ENCODE data around the gene TRIP4.

TRIP4 gene

GRCh38 chr15:64443016-64443415, 55.4 kb downstream of the TRIP4 start:
- no peak for TF ChIP-seq ZBTB7A (IDR thresholded peaks at IDR 0.05; ENCODE audit: low read depth)
- no peak for TF ChIP-seq EP300 (IDR thresholded peaks at IDR 0.05; ENCODE audit: borderline replicate concordance)
- TF ChIP-seq NFIC (IDR thresholded peaks at IDR 0.05) = no peak

GRCh38 chr15:64443747-64444621, 56.3 kb downstream of the TRIP4 start:
- TF ChIP-seq EGR1 (IDR thresholded peaks at IDR 0.05) = no peak
- TF ChIP-seq TCF12 (IDR thresholded peaks at IDR 0.05; ENCODE audit: low read depth) = no peak
- TF ChIP-seq NFIC (IDR thresholded peaks at IDR 0.05) = peak; percentile 59
- peak; percentile 44 for TF ChIP-seq TEAD4 (IDR thresholded peaks at IDR 0.05)

GRCh38 chr15:64444836-64445235, 57.2 kb downstream of the TRIP4 start:
- TF ChIP-seq CEBPB (IDR thresholded peaks at IDR 0.05) (no peak), NFIC (IDR thresholded peaks at IDR 0.05) (no peak), EGR1 (IDR thresholded peaks at IDR 0.05) (no peak), FOXM1 (IDR thresholded peaks at IDR 0.05; ENCODE audit: borderline replicate concordance, low read depth) (no peak), RAD21 (IDR thresholded peaks at IDR 0.05; ENCODE audit: low read depth) (no peak), CREB1 (IDR thresholded peaks at IDR 0.05; ENCODE audit: low read depth) (no peak), TCF12 (IDR thresholded peaks at IDR 0.05; ENCODE audit: low read depth) (no peak)

GRCh38 chr15:64447536-64448315, 60.1 kb downstream of the TRIP4 start:
- TF ChIP-seq FOXM1 (IDR thresholded peaks at IDR 0.05; ENCODE audit: borderline replicate concordance, low read depth) (no peak), NFIC (IDR thresholded peaks at IDR 0.05) (no peak), EGR1 (IDR thresholded peaks at IDR 0.05) (no peak), CREB1 (IDR thresholded peaks at IDR 0.05; ENCODE audit: low read depth) (no peak), REST (IDR thresholded peaks at IDR 0.05; ENCODE audit: low read depth) (no peak)

- TF ChIP-seq MAX (IDR thresholded peaks at IDR 0.05) (no peak), EP300 (IDR thresholded peaks at IDR 0.05; ENCODE audit: borderline replicate concordance) (no peak), YY1 (IDR thresholded peaks at IDR 0.05; ENCODE audit: low read depth) (no peak), RAD21 (IDR thresholded peaks at IDR 0.05; ENCODE audit: low read depth) (no peak), CEBPB (IDR thresholded peaks at IDR 0.05) (no peak), TEAD4 (IDR thresholded peaks at IDR 0.05) (no peak), NFIC (IDR thresholded peaks at IDR 0.05) (no peak), TCF12 (IDR thresholded peaks at IDR 0.05; ENCODE audit: low read depth) (no peak), REST (IDR thresholded peaks at IDR 0.05; ENCODE audit: low read depth) (no peak), TAF1 (IDR thresholded peaks at IDR 0.05; ENCODE audit: low read depth) (no peak), ZBTB7A (IDR thresholded peaks at IDR 0.05; ENCODE audit: low read depth) (no peak), USF1 (IDR thresholded peaks at IDR 0.05) (no peak), EGR1 (IDR thresholded peaks at IDR 0.05) (no peak), CREB1 (IDR thresholded peaks at IDR 0.05; ENCODE audit: low read depth) (no peak), FOXM1 (IDR thresholded peaks at IDR 0.05; ENCODE audit: borderline replicate concordance, low read depth) (no peak)
Measured at GRCh38 chr15:64452988-64453688, 65.5 kb downstream of the TRIP4 start.

- TF ChIP-seq USF1 (IDR thresholded peaks at IDR 0.05) (no peak), TEAD4 (IDR thresholded peaks at IDR 0.05) (no peak), TCF12 (IDR thresholded peaks at IDR 0.05; ENCODE audit: low read depth) (no peak), MAX (IDR thresholded peaks at IDR 0.05) (no peak), RAD21 (IDR thresholded peaks at IDR 0.05; ENCODE audit: low read depth) (no peak), EP300 (IDR thresholded peaks at IDR 0.05; ENCODE audit: borderline replicate concordance) (no peak), YY1 (IDR thresholded peaks at IDR 0.05; ENCODE audit: low read depth) (no peak), EGR1 (IDR thresholded peaks at IDR 0.05) (no peak), ZBTB7A (IDR thresholded peaks at IDR 0.05; ENCODE audit: low read depth) (no peak), FOXM1 (IDR thresholded peaks at IDR 0.05; ENCODE audit: borderline replicate concordance, low read depth) (no peak), TAF1 (IDR thresholded peaks at IDR 0.05; ENCODE audit: low read depth) (no peak), REST (IDR thresholded peaks at IDR 0.05; ENCODE audit: low read depth) (no peak), CREB1 (IDR thresholded peaks at IDR 0.05; ENCODE audit: low read depth) (no peak)
Measured at GRCh38 chr15:64453689-64454037, 66.0 kb downstream of the TRIP4 start.

All from Ishikawa (cell line).